NCI-H345 (cell line): ENCODE measurements around the gene MISP.
"Not testable (repeated sequence)": the region's sequence is repeated elsewhere in the genome, so short reads cannot be mapped to it uniquely, and the experiment has no call there.

Experiments used
- DNase-seq: peaks from one replicate; lab custom pipeline; 2025; lab: John Stamatoyannopoulos, UW

MISP gene

GRCh38 chr19:750640-751423 is at the start of gene MISP:
Gene MISP (plus strand): TSS chr19:751112. CDS start chr19:756947, 5,835 bp downstream.
- peak; percentile 86 for DNase-seq

- DNase-seq = not testable (repeated sequence)
These were observed 48.1 kb upstream of the MISP start for GRCh38 chr19:702847-703246.

- DNase-seq = no peak
These were observed 47.6 kb upstream of the MISP start for GRCh38 chr19:703329-703650.

- DNase-seq = peak; percentile 59
These were observed 47.1 kb upstream of the MISP start for GRCh38 chr19:703651-704446.

GRCh38 chr19:704447-704741 is 46.5 kb upstream of the MISP start:
- DNase-seq = no peak

GRCh38 chr19:708154-709143 is 42.5 kb upstream of the MISP start, which contains the start of gene PALM:
Gene PALM (plus strand): TSS chr19:708935. CDS start chr19:709147, 212 bp downstream.
- peak; percentile 69 for DNase-seq

- DNase-seq = no peak
These were observed 41.5 kb upstream of the MISP start for GRCh38 chr19:709196-709964.

GRCh38 chr19:709965-710571 is 40.8 kb upstream of the MISP start:
- DNase-seq = no peak

GRCh38 chr19:710767-711166 is 40.1 kb upstream of the MISP start:
- DNase-seq = no peak

GRCh38 chr19:711254-711653 is 39.7 kb upstream of the MISP start:
- DNase-seq = no peak

GRCh38 chr19:715347-715746 is 35.6 kb upstream of the MISP start:
- no peak for DNase-seq

- no peak for DNase-seq
These were observed 32.5 kb upstream of the MISP start for GRCh38 chr19:718251-718951.

GRCh38 chr19:718991-719512 is 31.9 kb upstream of the MISP start:
- no peak for DNase-seq

- no peak for DNase-seq
These were observed 31.1 kb upstream of the MISP start for GRCh38 chr19:719636-720344.

- no peak for DNase-seq
These were observed 30.4 kb upstream of the MISP start for GRCh38 chr19:720345-721160.

- no peak for DNase-seq
These were observed 28.3 kb upstream of the MISP start for GRCh38 chr19:722553-723101.

GRCh38 chr19:723247-723646 is 27.7 kb upstream of the MISP start:
- DNase-seq = no peak

GRCh38 chr19:723714-724113 is 27.2 kb upstream of the MISP start:
- DNase-seq = no peak
